GM21526 (cell line): Measurements from ENCODE around the gene SPATA18.
"Not testable (repeated sequence)": the region's sequence is repeated elsewhere in the genome, so short reads cannot be mapped to it uniquely, and the experiment has no call there.

Experiments used
- ATAC-seq: cut with Tn5 transposase; IDR thresholded peaks from one replicate; pipeline ENCODE4 v1.9.1; 2021; ENCODE audit warnings: moderate library complexity; ENCODE audit not compliant: unreplicated experiment, low FRiP score

Gene SPATA18

GRCh38 chr4:52105276-52105675, 54.2 kb downstream of the SPATA18 start:
- ATAC-seq: no peak

GRCh38 chr4:52106191-52106590, 55.1 kb downstream of the SPATA18 start:
- ATAC-seq: no peak

- no peak for ATAC-seq
These were observed 55.6 kb downstream of the SPATA18 start for GRCh38 chr4:52106660-52107059.

- no peak for ATAC-seq
These were observed 56.2 kb downstream of the SPATA18 start for GRCh38 chr4:52107336-52107735.

- ATAC-seq: no peak
These were observed 56.6 kb downstream of the SPATA18 start for GRCh38 chr4:52107745-52108144.

- no peak for ATAC-seq
These were observed 59.1 kb downstream of the SPATA18 start for GRCh38 chr4:52110171-52110570.

- no peak for ATAC-seq
These were observed 60.9 kb downstream of the SPATA18 start for GRCh38 chr4:52111995-52112394.

- no peak for ATAC-seq
These were observed 61.3 kb downstream of the SPATA18 start for GRCh38 chr4:52112411-52112810.

GRCh38 chr4:52116641-52117040, 65.5 kb downstream of the SPATA18 start:
- no peak for ATAC-seq

GRCh38 chr4:52126226-52126625, 75.1 kb downstream of the SPATA18 start:
- no peak for ATAC-seq

GRCh38 chr4:52126966-52127365, 75.9 kb downstream of the SPATA18 start:
- no peak for ATAC-seq

- no peak for ATAC-seq
These were observed 84.1 kb downstream of the SPATA18 start for GRCh38 chr4:52135171-52135570.

- ATAC-seq: not testable (repeated sequence)
These were observed 86.0 kb downstream of the SPATA18 start for GRCh38 chr4:52137152-52137551.

GRCh38 chr4:52142816-52143215, 91.7 kb downstream of the SPATA18 start:
- no peak for ATAC-seq

- ATAC-seq: no peak
These were observed 92.7 kb downstream of the SPATA18 start for GRCh38 chr4:52143815-52144214.

- ATAC-seq: no peak
These were observed 93.3 kb downstream of the SPATA18 start for GRCh38 chr4:52144372-52144771.
